ENCODE measurements around the gene CEMIP.

DNA sequence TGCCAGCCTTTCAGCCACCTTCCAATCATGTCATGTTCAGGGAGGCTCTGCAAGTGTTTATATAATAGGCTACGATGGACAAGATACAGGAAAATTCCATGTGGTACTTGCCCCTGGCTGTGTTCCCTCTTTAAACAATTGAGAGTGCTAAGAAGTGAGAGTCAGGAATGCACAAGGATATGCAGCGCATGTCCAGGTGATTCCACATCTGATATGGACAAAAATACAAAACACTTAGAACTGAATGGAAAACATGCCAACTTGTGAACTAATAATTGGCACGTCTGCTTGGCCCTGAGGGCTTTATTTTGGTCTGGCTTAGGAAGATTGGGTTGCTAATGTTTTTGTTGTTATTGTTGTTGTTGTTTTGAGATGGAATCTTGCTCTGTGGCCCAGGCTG lies 100.9 kb downstream of the CEMIP start:
- TF ChIP-seq POLR2A (IDR thresholded peaks at IDR 0.05): no peak
- TF ChIP-seq, protein P1, sequence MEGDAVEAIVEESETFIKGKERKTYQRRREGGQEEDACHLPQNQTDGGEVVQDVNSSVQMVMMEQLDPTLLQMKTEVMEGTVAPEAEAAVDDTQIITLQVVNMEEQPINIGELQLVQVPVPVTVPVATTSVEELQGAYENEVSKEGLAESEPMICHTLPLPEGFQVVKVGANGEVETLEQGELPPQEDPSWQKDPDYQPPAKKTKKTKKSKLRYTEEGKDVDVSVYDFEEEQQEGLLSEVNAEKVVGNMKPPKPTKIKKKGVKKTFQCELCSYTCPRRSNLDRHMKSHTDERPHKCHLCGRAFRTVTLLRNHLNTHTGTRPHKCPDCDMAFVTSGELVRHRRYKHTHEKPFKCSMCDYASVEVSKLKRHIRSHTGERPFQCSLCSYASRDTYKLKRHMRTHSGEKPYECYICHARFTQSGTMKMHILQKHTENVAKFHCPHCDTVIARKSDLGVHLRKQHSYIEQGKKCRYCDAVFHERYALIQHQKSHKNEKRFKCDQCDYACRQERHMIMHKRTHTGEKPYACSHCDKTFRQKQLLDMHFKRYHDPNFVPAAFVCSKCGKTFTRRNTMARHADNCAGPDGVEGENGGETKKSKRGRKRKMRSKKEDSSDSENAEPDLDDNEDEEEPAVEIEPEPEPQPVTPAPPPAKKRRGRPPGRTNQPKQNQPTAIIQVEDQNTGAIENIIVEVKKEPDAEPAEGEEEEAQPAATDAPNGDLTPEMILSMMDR (IDR thresholded peaks at IDR 0.05): no peak

All from adrenal gland (tissue), 5 donors.